Thyroid gland (tissue), 4 donors: ENCODE data around the gene SLC19A1.

Experiments used
- CTCF ChIP-seq, 6 experiments: fragments of 200-600 bp in 3 of 6; fragments of 450-650 bp in 3 of 6; sonication (generic) in 3 of 6; IDR thresholded peaks; one replicate each; pipeline ENCODE4 v1.5.1; 2016 to 2019; ENCODE audit warnings: antibody characterized with exemption in 6 of 6, mild to moderate bottlenecking in 2 of 6, inconsistent platforms in 1 of 6, moderate library complexity in 1 of 6
- POLR2A ChIP-seq, 2 donors: fragments of 450-650 bp; IDR thresholded peaks; one replicate each; pipeline ENCODE4 v1.6.1; 2017; ENCODE audit warnings: antibody characterized with exemption in 2 of 2, mild to moderate bottlenecking in 2 of 2, moderate library complexity in 1 of 2

DNA sequence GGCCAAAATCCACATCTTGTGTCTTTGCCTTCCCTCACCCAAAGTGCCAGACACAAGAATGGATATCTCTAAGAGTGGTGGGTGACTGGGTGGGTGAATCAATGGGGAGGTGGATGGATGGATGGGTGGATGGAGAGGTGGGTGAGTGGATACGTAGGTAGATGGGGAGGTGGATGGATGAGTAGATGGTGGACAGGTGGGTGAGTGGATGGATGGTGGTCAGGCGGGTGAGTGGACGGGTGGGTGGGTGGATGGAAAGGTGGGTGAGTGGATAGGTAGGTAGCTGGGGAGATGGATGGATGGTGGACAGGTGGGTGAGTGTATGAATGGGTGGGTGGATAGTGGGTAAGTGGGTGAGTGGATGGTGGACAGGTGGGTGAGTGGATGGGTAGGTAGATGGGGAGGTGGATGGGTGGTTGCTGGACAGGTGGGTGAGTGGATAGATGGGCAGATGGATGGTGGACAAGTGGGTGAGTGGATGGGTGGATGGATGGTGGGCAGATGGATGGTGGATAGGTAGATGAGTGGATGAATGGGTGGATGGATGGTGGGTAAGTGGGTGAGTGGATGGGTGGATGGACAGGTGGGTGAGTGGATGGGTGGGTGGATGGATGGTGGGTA lies 34.2 kb downstream of the SLC19A1 start:
- TF ChIP-seq POLR2A (IDR thresholded peaks at IDR 0.05) (no peak), CTCF (IDR thresholded peaks at IDR 0.05) (no peak)
